Activated naive CD8-positive, alpha-beta T cell (primary cell): ENCODE data around the gene SBK3.
A peak's percentile ranks its signal among the peaks of the same experiment; 100 is the strongest.
"Not testable (repeated sequence)": the region's sequence is repeated elsewhere in the genome, so short reads cannot be mapped to it uniquely, and the experiment has no call there.

Source experiments
- H3K27ac Mint-ChIP-seq: one replicate; pipeline ENCODE4 v1.8.0; 2021; ENCODE audit warnings: mixed read lengths
- H3K27me3 Mint-ChIP-seq: one replicate; pipeline ENCODE4 v1.8.0; 2021; ENCODE audit warnings: mixed read lengths
- H3K36me3 Mint-ChIP-seq: one replicate; pipeline ENCODE4 v1.8.0; 2021; ENCODE audit warnings: mixed read lengths
- H3K4me1 Mint-ChIP-seq: one replicate; pipeline ENCODE4 v1.8.0; 2021; ENCODE audit warnings: low read depth, mixed read lengths
- H3K4me3 Mint-ChIP-seq: one replicate; pipeline ENCODE4 v1.8.0; 2021; ENCODE audit warnings: mild to moderate bottlenecking, mixed read lengths
- H3K9me3 Mint-ChIP-seq: one replicate; pipeline ENCODE4 v1.8.0; 2021; ENCODE audit warnings: low read depth, mixed read lengths

SBK3 gene

GRCh38 chr19:55580628-55581144 is 35.3 kb upstream of the SBK3 start, which contains the start of gene ZNF579:
Gene ZNF579, minus strand, starts transcription at chr19:55580848. Its CDS starts 1,209 bp downstream, at chr19:55579639.
- no peaks in the 10 kb centered on the region for H3K27me3 Mint-ChIP-seq
- H3K4me1 Mint-ChIP-seq: peaks cover 23% of the 10 kb centered on the region
- H3K27ac Mint-ChIP-seq: peak within 1 kb of the TSS; percentile 96
- H3K36me3 Mint-ChIP-seq: peaks cover 8% of the 10 kb centered on the region
- no peaks in the 10 kb centered on the region for H3K9me3 Mint-ChIP-seq
- H3K4me3 Mint-ChIP-seq: peak within 1 kb of the TSS; percentile 99

DNA sequence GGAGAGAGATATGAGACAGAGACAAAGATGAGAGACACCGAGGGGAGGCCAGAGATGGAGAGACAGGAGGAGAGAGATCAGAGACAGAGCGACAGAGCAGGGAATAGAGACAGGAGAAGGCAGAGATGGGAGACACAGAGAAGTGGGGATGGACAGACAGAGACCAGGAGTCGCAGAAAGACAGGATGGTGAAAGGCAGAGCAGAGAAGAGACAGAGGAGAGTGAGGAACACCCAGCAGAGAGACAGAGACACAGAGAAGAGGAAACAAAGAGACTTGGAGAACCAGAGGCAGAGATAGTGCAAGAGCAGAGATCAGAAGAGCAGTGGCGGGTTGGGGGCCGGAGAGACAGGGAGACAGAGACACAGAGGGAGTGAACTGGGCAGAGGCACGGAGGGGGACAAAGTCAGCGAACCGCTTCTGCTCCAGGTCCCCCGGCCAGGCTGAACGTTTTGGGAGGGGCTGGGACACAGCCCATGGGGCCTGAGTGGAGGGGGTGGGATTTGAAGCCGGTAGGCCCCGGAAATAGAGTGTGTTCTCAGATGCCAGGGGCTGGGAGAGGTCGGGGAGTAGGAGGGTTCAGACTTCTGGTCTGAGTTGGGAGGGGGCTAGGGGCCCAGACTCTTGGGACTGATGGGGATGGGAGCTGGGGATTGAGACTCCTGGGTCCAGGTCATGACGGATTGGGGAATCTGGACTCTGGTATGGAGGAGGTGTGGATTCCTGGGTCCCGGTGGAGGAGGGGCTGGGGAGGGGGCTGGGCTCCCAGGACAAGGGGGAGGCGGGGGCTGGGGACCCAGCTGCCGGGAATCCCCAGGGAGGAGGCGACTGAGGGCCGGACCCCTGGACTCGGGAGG is 34.7 kb upstream of the SBK3 start:
- Mint-ChIP-seq H3K9me3 (no peaks in the 10 kb centered on the region), H3K4me3 (peak overlapping the region; percentile 99), H3K27me3 (no peaks in the 10 kb centered on the region), H3K27ac (peak overlapping the region; percentile 96), H3K36me3 (peaks cover 8% of the 10 kb centered on the region), H3K4me1 (peaks cover 18% of the 10 kb centered on the region)

- Mint-ChIP-seq H3K36me3 (peaks cover 8% of the 10 kb centered on the region), H3K9me3 (no peaks in the 10 kb centered on the region), H3K4me3 (peak overlapping the region; percentile 99), H3K27me3 (no peaks in the 10 kb centered on the region), H3K27ac (peak overlapping the region; percentile 96), H3K4me1 (peaks cover 18% of the 10 kb centered on the region)
Measured at GRCh38 chr19:55578761-55579747, 33.7 kb upstream of the SBK3 start.

GRCh38 chr19:55578031-55578760 is 32.9 kb upstream of the SBK3 start:
- no peaks in the 10 kb centered on the region for H3K9me3 Mint-ChIP-seq
- H3K4me1 Mint-ChIP-seq: peaks cover 18% of the 10 kb centered on the region
- H3K36me3 Mint-ChIP-seq: peaks cover 8% of the 10 kb centered on the region
- H3K4me3 Mint-ChIP-seq: no peak overlapping the region
- no peak overlapping the region for H3K27ac Mint-ChIP-seq
- H3K27me3 Mint-ChIP-seq: no peaks in the 10 kb centered on the region

DNA sequence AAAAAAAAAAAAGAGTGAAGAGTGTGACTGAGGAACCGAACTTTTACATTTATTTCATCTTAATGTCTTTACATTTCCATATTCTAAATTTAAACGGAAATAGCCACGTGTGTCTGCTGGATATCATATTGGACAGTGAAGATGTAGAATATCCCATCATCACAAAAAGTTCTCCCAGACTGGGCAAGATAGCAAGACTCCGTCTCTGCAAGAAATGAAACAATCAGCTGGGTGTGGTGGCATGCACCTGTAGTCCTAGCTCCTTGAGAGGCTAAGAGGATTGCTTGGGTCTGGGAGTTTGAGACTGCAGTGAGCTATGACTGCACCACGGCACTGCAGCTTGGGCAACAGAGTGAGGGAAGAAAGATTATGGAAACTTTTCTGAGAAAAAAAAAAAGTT is 31.4 kb upstream of the SBK3 start:
- no peaks in the 10 kb centered on the region for H3K9me3 Mint-ChIP-seq
- H3K27me3 Mint-ChIP-seq: no peaks in the 10 kb centered on the region

DNA sequence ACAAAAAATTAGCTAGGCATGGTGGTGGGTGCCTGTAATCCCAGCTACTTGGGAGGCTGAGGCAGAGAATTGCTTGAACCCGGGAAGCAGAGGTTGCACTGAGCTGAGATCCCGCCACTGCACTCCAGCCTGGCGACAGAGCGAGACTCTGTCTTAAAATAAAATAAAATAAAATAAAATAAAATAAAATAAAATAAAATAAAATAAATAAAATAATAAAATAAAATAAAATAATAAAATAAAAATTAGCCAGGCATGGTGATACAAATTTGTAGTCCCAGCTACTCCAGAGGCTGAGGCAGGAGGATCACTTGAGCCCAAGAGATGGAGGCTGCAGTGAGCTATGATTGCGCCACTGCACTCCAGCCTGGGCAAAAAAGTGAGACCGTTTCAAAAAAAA is 28.6 kb upstream of the SBK3 start:
- not testable (repeated sequence) for H3K27me3 Mint-ChIP-seq, H3K4me3 Mint-ChIP-seq, H3K9me3 Mint-ChIP-seq, H3K4me1 Mint-ChIP-seq, H3K27ac Mint-ChIP-seq, H3K36me3 Mint-ChIP-seq

More for the DNA sequence above, 31.4 kb upstream of the SBK3 start:
- Mint-ChIP-seq H3K27ac (no peak overlapping the region), H3K4me1 (peaks cover 13% of the 10 kb centered on the region), H3K4me3 (peak overlapping the region; percentile 42), H3K36me3 (peaks cover 8% of the 10 kb centered on the region)

DNA sequence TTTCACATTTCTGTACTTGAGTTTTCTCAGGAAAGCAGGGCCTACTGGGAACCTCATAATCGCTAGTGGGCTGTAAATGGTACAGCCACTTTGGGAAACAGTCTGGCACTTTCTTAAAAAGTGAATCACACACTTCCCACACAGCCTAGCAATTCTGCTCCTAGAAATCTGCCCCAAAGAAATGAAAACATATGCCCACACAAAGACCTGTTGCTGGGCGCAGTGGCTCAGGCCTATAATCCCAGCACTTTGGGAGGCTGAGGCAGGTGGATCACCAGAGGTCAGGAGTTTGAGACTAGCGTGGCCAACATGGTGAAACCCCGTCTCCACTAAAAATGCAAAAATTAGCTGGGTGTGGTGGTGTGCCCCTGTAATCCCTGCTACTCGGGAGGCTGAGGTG is 24.1 kb upstream of the SBK3 start:
- not testable (repeated sequence) for H3K9me3 Mint-ChIP-seq, H3K36me3 Mint-ChIP-seq, H3K4me3 Mint-ChIP-seq, H3K27ac Mint-ChIP-seq, H3K4me1 Mint-ChIP-seq, H3K27me3 Mint-ChIP-seq

- Mint-ChIP-seq H3K9me3 (no peaks in the 10 kb centered on the region), H3K4me3 (no peak overlapping the region), H3K27me3 (peaks cover 3% of the 10 kb centered on the region), H3K4me1 (no peaks in the 10 kb centered on the region), H3K27ac (no peak overlapping the region), H3K36me3 (no peaks in the 10 kb centered on the region)
Measured at GRCh38 chr19:55567708-55568328, 22.5 kb upstream of the SBK3 start.

GRCh38 chr19:55566823-55567222 is 21.5 kb upstream of the SBK3 start:
- Mint-ChIP-seq H3K4me1 (no peaks in the 10 kb centered on the region), H3K4me3 (no peak overlapping the region), H3K9me3 (no peaks in the 10 kb centered on the region), H3K27ac (no peak overlapping the region), H3K27me3 (peaks cover 3% of the 10 kb centered on the region), H3K36me3 (no peaks in the 10 kb centered on the region)

DNA sequence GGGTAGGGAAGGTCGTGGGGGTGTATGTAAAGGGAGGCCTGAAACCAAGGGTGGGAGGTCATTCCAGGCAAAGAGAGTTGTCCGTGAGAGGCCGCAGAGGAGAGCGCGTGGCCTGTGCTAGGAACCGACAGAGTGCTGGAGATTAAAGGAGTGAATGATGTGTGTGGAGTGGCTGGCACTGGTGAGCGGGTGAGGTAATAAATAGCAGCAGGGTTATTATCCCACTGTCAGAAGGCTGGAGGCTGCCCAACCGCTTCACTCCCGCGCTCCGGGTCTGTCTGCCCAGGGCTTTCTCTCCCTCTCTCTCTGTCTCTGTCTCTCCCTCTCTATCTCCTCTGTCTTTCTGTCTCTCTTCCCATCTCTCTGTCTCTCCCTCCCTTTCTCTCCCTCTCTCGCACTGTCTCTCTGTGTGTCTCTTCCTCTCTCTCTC is 17.9 kb upstream of the SBK3 start:
- no peaks in the 10 kb centered on the region for H3K4me1 Mint-ChIP-seq
- no peaks in the 10 kb centered on the region for H3K9me3 Mint-ChIP-seq
- peaks cover 4% of the 10 kb centered on the region for H3K27me3 Mint-ChIP-seq
- no peak overlapping the region for H3K4me3 Mint-ChIP-seq
- H3K36me3 Mint-ChIP-seq: no peaks in the 10 kb centered on the region
- no peak overlapping the region for H3K27ac Mint-ChIP-seq

GRCh38 chr19:55559684-55560083 is 14.3 kb upstream of the SBK3 start:
- H3K4me3 Mint-ChIP-seq: no peak overlapping the region
- peaks cover 1% of the 10 kb centered on the region for H3K27me3 Mint-ChIP-seq
- H3K27ac Mint-ChIP-seq: no peak overlapping the region
- no peaks in the 10 kb centered on the region for H3K9me3 Mint-ChIP-seq
- no peaks in the 10 kb centered on the region for H3K36me3 Mint-ChIP-seq
- no peaks in the 10 kb centered on the region for H3K4me1 Mint-ChIP-seq

- H3K27me3 Mint-ChIP-seq: no peaks in the 10 kb centered on the region
- H3K9me3 Mint-ChIP-seq: no peaks in the 10 kb centered on the region
- H3K4me3 Mint-ChIP-seq: no peak overlapping the region
- no peaks in the 10 kb centered on the region for H3K4me1 Mint-ChIP-seq
- H3K27ac Mint-ChIP-seq: no peak overlapping the region
- no peaks in the 10 kb centered on the region for H3K36me3 Mint-ChIP-seq
Measured at GRCh38 chr19:55554741-55555152, 9.4 kb upstream of the SBK3 start.

GRCh38 chr19:55554302-55554701 is 9.0 kb upstream of the SBK3 start:
- no peaks in the 10 kb centered on the region for H3K27me3 Mint-ChIP-seq
- no peaks in the 10 kb centered on the region for H3K9me3 Mint-ChIP-seq
- no peaks in the 10 kb centered on the region for H3K36me3 Mint-ChIP-seq
- no peaks in the 10 kb centered on the region for H3K4me1 Mint-ChIP-seq
- no peak overlapping the region for H3K27ac Mint-ChIP-seq
- no peak overlapping the region for H3K4me3 Mint-ChIP-seq
